Adrenal gland (tissue), 5 donors: Measurements from ENCODE around the gene SUCLG2.

Experiments used
- CTCF ChIP-seq, 6 experiments: fragments of 450-650 bp in 4 of 6; fragments of 200-600 bp in 2 of 6; sonication (generic) in 1 of 6; IDR thresholded peaks; 1 replicate in 5 of 6; 2 replicates in 1 of 6; pipeline versions ENCODE4 v1.5.1 to v1.8.0; 2016 to 2021; ENCODE audit warnings: antibody characterized with exemption in 6 of 6, mild to moderate bottlenecking in 2 of 6, moderate library complexity in 1 of 6
- POLR2A ChIP-seq, 2 donors: fragments of 450-650 bp; IDR thresholded peaks; one replicate each; pipeline ENCODE4 v1.6.1; 2017; ENCODE audit warnings: antibody characterized with exemption in 2 of 2, mild to moderate bottlenecking in 2 of 2, moderate library complexity in 1 of 2
- donor health status: DM: no; HTN: no; CAD: no.

GRCh38 chr3:67637255-67637900 is 17.0 kb downstream of the SUCLG2 start:
- TF ChIP-seq POLR2A (IDR thresholded peaks at IDR 0.05) (no peak), CTCF (IDR thresholded peaks at IDR 0.05) (no peak)
